CD4-positive, alpha-beta T cell (primary cell): Measurements from ENCODE around the gene UHMK1. TPM values are rescaled to one million over a fixed set of nuclear protein-coding genes. Genes with fewer than 3 reads are reported as not detected.

Source experiments
- ATAC-seq: fragments of 200-7000 bp; cut with Tn5 transposase; one replicate; pipeline ENCODE4 v1.10.0; 2022; ENCODE audit warnings: mild to moderate bottlenecking; ENCODE audit not compliant: poor library complexity
- CTCF ChIA-PET: fragments of 350-600 bp; sonication (Branson Sonifier 250); formaldehyde crosslinking; loops from one replicate; lab custom pipeline; 2021; ENCODE audit warnings: antibody characterized with exemption, inconsistent platforms; lab: Charles Lee
- POLR2A ChIA-PET: fragments of 350-600 bp; sonication (Branson Sonifier 250); formaldehyde crosslinking; loops from one replicate; lab custom pipeline; 2021; ENCODE audit warnings: antibody characterized with exemption, inconsistent platforms; lab: Charles Lee
- DNase-seq, 14 experiments: peaks; one replicate each; pipeline ENCODE4 v3.0.0-alpha.2; 2013 to 2020; ENCODE audit warnings: mixed read lengths in 2 of 14
- H3K27ac ChIP-seq, 2 donors: one replicate each; pipeline versions ENCODE4 v1.5.1 to v1.7.0; 2013; ENCODE audit warnings: low read length in 2 of 2, low read depth in 1 of 2, mild to moderate bottlenecking in 1 of 2
- H3K27me3 ChIP-seq, 2 experiments: 1 replicate in 1 of 2; 2 replicates in 1 of 2; pipeline versions ENCODE4 v1.6.1 to v1.7.0; 2013; ENCODE audit warnings: low read length in 2 of 2, control low read depth in 1 of 2, mild to moderate bottlenecking in 1 of 2, moderate library complexity in 1 of 2; ENCODE audit not compliant: insufficient read depth in 2 of 2, control insufficient read depth in 1 of 2
- H3K36me3 ChIP-seq: one replicate; pipeline ENCODE4 v1.6.1; 2013; ENCODE audit warnings: low read length, control low read depth; ENCODE audit not compliant: insufficient read depth
- H3K4me1 ChIP-seq: one replicate; pipeline ENCODE4 v1.6.1; 2013; ENCODE audit warnings: low read length, control low read depth; ENCODE audit not compliant: insufficient read depth
- H3K4me3 ChIP-seq: one replicate; pipeline ENCODE4 v1.5.1; 2013; ENCODE audit warnings: mild to moderate bottlenecking, low read length, moderate library complexity
- H3K9me3 ChIP-seq, 2 experiments: 1 replicate in 1 of 2; 2 replicates in 1 of 2; pipeline versions ENCODE4 v1.6.1 to v1.7.0; 2013; ENCODE audit warnings: low read length in 2 of 2, mild to moderate bottlenecking in 2 of 2, control low read depth in 1 of 2, moderate library complexity in 1 of 2; ENCODE audit not compliant: control insufficient read depth in 1 of 2, insufficient read depth in 1 of 2
- H3K27ac Mint-ChIP-seq: one replicate; pipeline ENCODE4 v1.8.0; 2020; ENCODE audit warnings: mixed read lengths
- H3K27me3 Mint-ChIP-seq: one replicate; pipeline ENCODE4 v1.8.0; 2021; ENCODE audit warnings: mixed read lengths
- H3K36me3 Mint-ChIP-seq: one replicate; pipeline ENCODE4 v1.8.0; 2021; ENCODE audit warnings: low read depth, mixed read lengths
- H3K4me1 Mint-ChIP-seq: one replicate; pipeline ENCODE4 v1.8.0; 2021; ENCODE audit warnings: low read depth, mixed read lengths
- H3K4me3 Mint-ChIP-seq: one replicate; pipeline ENCODE4 v1.8.0; 2020; ENCODE audit warnings: mild to moderate bottlenecking, mixed read lengths
- H3K9me3 Mint-ChIP-seq: one replicate; pipeline ENCODE4 v1.8.0; 2020; ENCODE audit warnings: mixed read lengths
- intact Hi-C, 2 experiments: fragments of 100-400 bp; cut with DNase I in 1 of 2; cut with micrococcal nuclease in 1 of 2; formaldehyde crosslinking; loops; one replicate each; pipeline versions ENCODE4 v1.15.1 to v1.9.0; 2023 to 2025; cut with DNase I, micrococcal nuclease
- total RNA-seq, 174 experiments: library from RNA in 2 of 174; stranded (reverse) in 2 of 174; gene quantifications; one replicate each; pipeline ENCODE4 v1.2.3 and lab custom pipeline; 2021 to 2026
- TF ChIP-seq, protein P1 (sequence below): fragments of 200-600 bp; IDR thresholded peaks from one replicate; pipeline ENCODE4 v1.8.0; 2022; ENCODE audit warnings: antibody characterized with exemption, mild to moderate bottlenecking

The UHMK1 gene
- total RNA-seq, 2 experiments from 2014 or later, result 47.3 to 47.6 TPM

- peaks cover 54% of the 10 kb centered on the region for H3K4me1 Mint-ChIP-seq
- ATAC-seq (no peak), DNase-seq (peak in 2 of 14 experiments; percentile 2 to 38)
- POLR2A ChIA-PET, result no interaction called here
- peak overlapping the region; percentile 92 for H3K4me3 Mint-ChIP-seq
- no peaks in the 10 kb centered on the region for H3K27me3 Mint-ChIP-seq
- Histone ChIP-seq H3K4me3 (peak overlapping the region; percentile 70), H3K27me3 (no peaks in the 10 kb centered on the region), H3K9me3 (no peaks in the 10 kb centered on the region), H3K36me3 (peaks cover 3% of the 10 kb centered on the region), H3K27ac (no peak overlapping the region), H3K4me1 (peaks cover 15% of the 10 kb centered on the region)
- peak overlapping the region; percentile 100 for H3K27ac Mint-ChIP-seq
- CTCF ChIA-PET, result no interaction called here
- peaks cover 21% of the 10 kb centered on the region for H3K36me3 Mint-ChIP-seq
- TF ChIP-seq, protein P1, sequence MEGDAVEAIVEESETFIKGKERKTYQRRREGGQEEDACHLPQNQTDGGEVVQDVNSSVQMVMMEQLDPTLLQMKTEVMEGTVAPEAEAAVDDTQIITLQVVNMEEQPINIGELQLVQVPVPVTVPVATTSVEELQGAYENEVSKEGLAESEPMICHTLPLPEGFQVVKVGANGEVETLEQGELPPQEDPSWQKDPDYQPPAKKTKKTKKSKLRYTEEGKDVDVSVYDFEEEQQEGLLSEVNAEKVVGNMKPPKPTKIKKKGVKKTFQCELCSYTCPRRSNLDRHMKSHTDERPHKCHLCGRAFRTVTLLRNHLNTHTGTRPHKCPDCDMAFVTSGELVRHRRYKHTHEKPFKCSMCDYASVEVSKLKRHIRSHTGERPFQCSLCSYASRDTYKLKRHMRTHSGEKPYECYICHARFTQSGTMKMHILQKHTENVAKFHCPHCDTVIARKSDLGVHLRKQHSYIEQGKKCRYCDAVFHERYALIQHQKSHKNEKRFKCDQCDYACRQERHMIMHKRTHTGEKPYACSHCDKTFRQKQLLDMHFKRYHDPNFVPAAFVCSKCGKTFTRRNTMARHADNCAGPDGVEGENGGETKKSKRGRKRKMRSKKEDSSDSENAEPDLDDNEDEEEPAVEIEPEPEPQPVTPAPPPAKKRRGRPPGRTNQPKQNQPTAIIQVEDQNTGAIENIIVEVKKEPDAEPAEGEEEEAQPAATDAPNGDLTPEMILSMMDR, result no peak
- H3K9me3 Mint-ChIP-seq, result peaks cover 2% of the 10 kb centered on the region
- intact Hi-C loops, result loop anchor here (5.0 to 10.0 kb wide), 4 partner anchors 222 to 798 kb away; partner anchors contain the start of genes ATF6 (in 1 of the 2) and NUF2 (in 1 of the 2)
These were observed 64.8 kb downstream of the UHMK1 start for GRCh38 chr1:162562470-162562828.

DNA sequence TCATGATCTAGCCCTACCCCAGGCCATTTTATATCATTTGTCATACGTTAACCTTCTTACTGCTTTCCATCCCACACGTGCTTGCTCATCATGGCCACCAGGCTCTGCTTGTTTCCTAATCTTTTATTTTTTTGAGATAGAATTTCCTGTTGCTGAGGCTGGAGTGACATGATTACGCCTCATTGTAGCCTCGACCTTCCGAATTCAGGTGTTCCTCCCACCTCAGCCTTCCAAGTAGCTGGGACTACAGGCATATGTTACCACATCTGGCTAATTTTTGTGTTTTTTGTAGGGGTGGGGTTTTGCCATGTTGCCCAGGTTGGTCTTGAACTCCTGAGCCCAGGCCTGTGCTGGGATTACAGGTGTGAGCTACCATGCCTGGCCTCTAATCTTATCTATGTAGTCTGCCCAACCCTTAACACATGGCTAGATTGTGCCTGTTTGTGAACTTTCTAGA lies 67.2 kb downstream of the UHMK1 start:
- Mint-ChIP-seq H3K36me3 (peaks cover 37% of the 10 kb centered on the region), H3K4me1 (peaks cover 61% of the 10 kb centered on the region), H3K27me3 (no peaks in the 10 kb centered on the region), H3K4me3 (peak overlapping the region; percentile 11), H3K9me3 (peaks cover 2% of the 10 kb centered on the region), H3K27ac (peak overlapping the region; percentile 22)
- no peak overlapping the region for H3K4me3 ChIP-seq
- ChIA-PET POLR2A (no interaction called here), CTCF (no interaction called here)
- ATAC-seq, result no peak
- H3K4me1 ChIP-seq, result peaks cover 15% of the 10 kb centered on the region
- DNase-seq, result no peak
- intact Hi-C loops, result loop anchor here (5.0 to 10.0 kb wide), 4 partner anchors 220 to 800 kb away; partner anchors contain the start of genes ATF6 (in 1 of the 2) and NUF2 (in 1 of the 2)
- H3K9me3 ChIP-seq, result no peaks in the 10 kb centered on the region
- no peaks in the 10 kb centered on the region for H3K27me3 ChIP-seq
- H3K27ac ChIP-seq, result no peak overlapping the region
- peaks cover 3% of the 10 kb centered on the region for H3K36me3 ChIP-seq
- TF ChIP-seq, protein P1, result no peak

GRCh38 chr1:162565460-162565859 lies 67.8 kb downstream of the UHMK1 start:
- CTCF ChIA-PET, result no interaction called here
- Histone ChIP-seq H3K9me3 (no peaks in the 10 kb centered on the region), H3K27ac (no peak overlapping the region), H3K4me3 (no peak overlapping the region), H3K36me3 (peaks cover 3% of the 10 kb centered on the region), H3K4me1 (peaks cover 15% of the 10 kb centered on the region), H3K27me3 (no peaks in the 10 kb centered on the region)
- Mint-ChIP-seq H3K4me1 (peaks cover 58% of the 10 kb centered on the region), H3K9me3 (peaks cover 2% of the 10 kb centered on the region), H3K4me3 (no peak overlapping the region), H3K36me3 (peaks cover 37% of the 10 kb centered on the region), H3K27ac (peak overlapping the region; percentile 22), H3K27me3 (no peaks in the 10 kb centered on the region)
- ATAC-seq (no peak), DNase-seq (no peak)
- intact Hi-C loops, result loop anchor here in 1 of 2 experiments (10.0 kb wide), 2 partner anchors 219 to 801 kb away; partner anchors contain the start of gene ATF6
- TF ChIP-seq, protein P1, result no peak
- POLR2A ChIA-PET, result interaction anchor here (0.6 kb wide), 1 partner anchor 39 kb away, joined by 3 read pairs; no protein-coding TSS in a partner anchor
